Measurements from ENCODE around the gene RUNX1. TPM values are rescaled to one million over a fixed set of nuclear protein-coding genes. Genes with fewer than 3 reads are reported as not detected.

The RUNX1 gene
- total RNA-seq, 2 donors from 2014 or later, result 23.0 to 25.8 TPM

- Histone ChIP-seq H3K4me3 (no peak overlapping the region), H3K27me3 (replicated peaks; ENCODE audit: insufficient read depth) (no peaks in the 10 kb centered on the region), H3K36me3 (no peaks in the 10 kb centered on the region), H3K27ac (no peak overlapping the region), H3K9me3 (no peaks in the 10 kb centered on the region), H3K4me1 (replicated peaks) (no peaks in the 10 kb centered on the region)
- WGBS, result 80% methylated on average over 3 of the region's 3 CpGs
- intact Hi-C loops (cut with DNase I), result no loop called here
- TF ChIP-seq POLR2A (IDR thresholded peaks at IDR 0.05) (no peak), CTCF (IDR thresholded peaks at IDR 0.05) (no peak), POLR2AphosphoS5 (IDR thresholded peaks at IDR 0.05) (no peak)
- no peak for DNase-seq (ENCODE audit: low spot score)
Observed at GRCh38 chr21:34909492-34910292, 139.4 kb downstream of the RUNX1 start.

DNA sequence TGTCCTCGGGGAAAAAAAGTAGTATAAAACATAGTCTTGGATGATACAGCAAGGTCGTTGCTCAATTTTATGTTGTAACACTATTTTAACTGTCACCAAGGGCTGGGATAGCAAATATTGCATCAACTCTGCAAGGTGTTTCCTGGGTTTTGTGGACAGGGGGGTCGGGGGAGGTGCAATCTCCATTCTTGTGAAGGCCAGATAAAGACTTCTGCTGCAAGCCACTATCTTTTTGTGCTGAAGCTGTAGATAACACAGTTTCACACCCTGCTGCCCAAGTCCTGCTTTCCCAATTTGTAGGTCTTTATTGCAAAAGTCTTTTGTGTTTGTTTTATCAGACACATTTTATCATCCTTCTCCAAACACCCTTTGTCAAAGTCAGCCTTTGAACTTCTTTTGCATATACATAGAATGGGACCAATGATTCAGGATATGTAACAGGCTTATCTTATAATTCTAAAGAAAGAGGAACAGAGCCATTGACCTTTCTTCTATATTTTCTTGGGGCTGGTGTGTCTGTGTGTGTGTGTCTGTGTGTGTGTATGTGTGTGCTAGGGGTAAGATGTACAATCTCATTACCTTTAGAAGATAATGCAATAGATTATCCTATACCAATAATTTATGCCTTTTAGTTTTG, 140.6 kb downstream of the RUNX1 start:
- TF ChIP-seq POLR2AphosphoS5 (IDR thresholded peaks at IDR 0.05) (peak; percentile 17), CTCF (IDR thresholded peaks at IDR 0.05) (no peak), POLR2A (IDR thresholded peaks at IDR 0.05) (no peak)
- 18% methylated on average over 3 of the region's 3 CpGs for WGBS
- no peak for DNase-seq (ENCODE audit: low spot score)
- no peak overlapping the region for H3K4me3 ChIP-seq
- H3K9me3 ChIP-seq, result no peaks in the 10 kb centered on the region
- H3K27me3 ChIP-seq (replicated peaks; ENCODE audit: insufficient read depth), result no peaks in the 10 kb centered on the region
- intact Hi-C loops (cut with DNase I), result no loop called here
- H3K36me3 ChIP-seq, result no peaks in the 10 kb centered on the region
- no peak overlapping the region for H3K27ac ChIP-seq
- H3K4me1 ChIP-seq (replicated peaks), result no peaks in the 10 kb centered on the region

DNA sequence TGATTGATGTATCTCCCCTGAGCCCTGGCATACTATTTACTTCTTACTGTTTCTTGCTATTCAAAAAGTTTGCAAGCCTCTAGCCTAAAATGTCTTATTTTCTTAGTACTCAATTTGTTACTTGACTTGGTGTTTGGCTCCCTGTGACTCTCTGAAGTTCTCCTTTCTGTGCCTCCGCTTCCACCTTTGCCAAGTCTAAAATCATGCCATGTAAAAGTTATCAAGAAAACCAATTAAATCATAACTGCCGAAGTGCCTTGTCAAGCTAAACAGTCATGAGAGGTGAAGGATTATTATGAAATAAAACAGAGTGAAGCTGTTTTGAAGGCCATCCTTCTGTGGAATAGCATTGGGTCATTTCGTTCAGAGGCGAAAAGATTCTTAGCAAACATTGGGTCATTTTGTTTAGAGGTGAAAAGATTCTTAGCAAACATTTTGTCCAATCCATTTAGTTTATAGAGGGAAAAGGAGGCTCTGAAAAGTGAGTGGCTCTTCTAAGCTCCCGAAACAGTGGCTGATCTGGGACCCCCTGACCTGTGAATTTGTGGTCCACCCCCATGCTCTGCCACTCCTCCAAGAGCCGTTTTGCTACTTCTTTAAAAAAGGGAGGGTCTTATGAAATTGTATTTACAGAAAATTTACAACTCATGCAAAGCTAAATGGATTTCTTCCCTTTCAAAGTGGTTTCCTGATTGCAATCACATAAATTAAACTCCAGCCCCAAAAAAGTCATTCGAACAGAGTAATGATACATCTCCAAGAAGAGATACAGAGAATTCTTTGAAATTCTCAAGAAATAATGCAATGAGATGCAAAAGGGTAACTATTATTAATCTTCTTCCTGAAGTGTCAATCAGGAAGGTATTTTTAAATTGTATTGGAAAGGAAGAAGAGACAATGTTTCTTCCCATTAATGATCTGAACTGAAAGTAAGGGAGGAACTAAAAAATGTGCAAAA, 141.4 kb downstream of the RUNX1 start:
- Histone ChIP-seq H3K4me3 (no peak overlapping the region), H3K27ac (no peak overlapping the region), H3K36me3 (no peaks in the 10 kb centered on the region), H3K27me3 (replicated peaks; ENCODE audit: insufficient read depth) (no peaks in the 10 kb centered on the region), H3K4me1 (replicated peaks) (no peaks in the 10 kb centered on the region), H3K9me3 (no peaks in the 10 kb centered on the region)
- TF ChIP-seq POLR2A (IDR thresholded peaks at IDR 0.05) (no peak), POLR2AphosphoS5 (IDR thresholded peaks at IDR 0.05) (no peak), CTCF (IDR thresholded peaks at IDR 0.05) (no peak)
- intact Hi-C loops (cut with DNase I), result no loop called here
- 66% methylated on average over 7 of the region's 7 CpGs for WGBS
- no peak for DNase-seq (ENCODE audit: low spot score)

GRCh38 chr21:34906401-34906800, 142.7 kb downstream of the RUNX1 start:
- no peaks in the 10 kb centered on the region for H3K36me3 ChIP-seq
- DNase-seq (ENCODE audit: low spot score), result no peak
- intact Hi-C loops (cut with DNase I), result no loop called here

More at GRCh38 chr21:34906401-34906800, 142.7 kb downstream of the RUNX1 start:
- Histone ChIP-seq H3K9me3 (no peaks in the 10 kb centered on the region), H3K27ac (no peak overlapping the region), H3K4me1 (replicated peaks) (no peaks in the 10 kb centered on the region), H3K4me3 (no peak overlapping the region), H3K27me3 (replicated peaks; ENCODE audit: insufficient read depth) (no peaks in the 10 kb centered on the region)
- TF ChIP-seq POLR2A (IDR thresholded peaks at IDR 0.05) (no peak), CTCF (IDR thresholded peaks at IDR 0.05) (no peak), POLR2AphosphoS5 (IDR thresholded peaks at IDR 0.05) (no peak)
